ENCODE results near the gene MGMT. TPM values are rescaled to one million over a fixed set of nuclear protein-coding genes. Genes with fewer than 3 reads are reported as not detected.

The MGMT gene
- total and polyA plus RNA-seq, 4 donors = 28.2 to 79.1 (median 46.0) TPM

DNA sequence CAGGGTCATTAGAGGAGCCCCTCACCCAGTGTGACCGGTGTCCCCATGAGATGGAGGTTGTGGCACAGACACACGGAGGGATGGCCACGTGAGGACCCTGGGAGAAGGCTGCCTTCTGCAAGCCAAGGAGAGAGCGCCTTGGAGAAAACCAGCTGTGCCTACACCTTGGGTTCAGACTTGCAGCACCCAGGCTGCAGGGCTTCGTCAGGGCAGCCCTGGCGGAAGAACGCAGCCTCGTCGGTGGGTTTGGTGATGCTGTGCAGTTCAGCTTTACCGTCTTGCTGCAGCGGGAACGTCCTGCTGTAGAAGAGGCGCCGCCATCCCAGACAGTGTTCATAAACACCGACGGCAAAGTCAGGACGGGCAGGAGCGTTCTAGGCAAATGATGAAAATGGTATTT is 89.3 kb downstream of the MGMT start:
- no peaks in the 10 kb centered on the region for H3K36me3 ChIP-seq (ENCODE audit: control insufficient read depth in 4 of 4, insufficient read depth in 3 of 4, low read depth in 1 of 4, low read length in 3 of 4)
- H3K27me3 ChIP-seq (ENCODE audit: control insufficient read depth in 4 of 4, insufficient read depth in 4 of 4, low read length in 3 of 4) = no peaks in the 10 kb centered on the region
- H3K9ac ChIP-seq (ENCODE audit: low read depth in 1 of 2, low read length in 2 of 2) = no peak overlapping the region
- no peak overlapping the region for H3K4me3 ChIP-seq (ENCODE audit: low read depth in 1 of 3, low read length in 3 of 3)
- TF ChIP-seq HNF4A (conservative IDR thresholded peaks at IDR 0.05) = no peak
- TF ChIP-seq, protein P1, sequence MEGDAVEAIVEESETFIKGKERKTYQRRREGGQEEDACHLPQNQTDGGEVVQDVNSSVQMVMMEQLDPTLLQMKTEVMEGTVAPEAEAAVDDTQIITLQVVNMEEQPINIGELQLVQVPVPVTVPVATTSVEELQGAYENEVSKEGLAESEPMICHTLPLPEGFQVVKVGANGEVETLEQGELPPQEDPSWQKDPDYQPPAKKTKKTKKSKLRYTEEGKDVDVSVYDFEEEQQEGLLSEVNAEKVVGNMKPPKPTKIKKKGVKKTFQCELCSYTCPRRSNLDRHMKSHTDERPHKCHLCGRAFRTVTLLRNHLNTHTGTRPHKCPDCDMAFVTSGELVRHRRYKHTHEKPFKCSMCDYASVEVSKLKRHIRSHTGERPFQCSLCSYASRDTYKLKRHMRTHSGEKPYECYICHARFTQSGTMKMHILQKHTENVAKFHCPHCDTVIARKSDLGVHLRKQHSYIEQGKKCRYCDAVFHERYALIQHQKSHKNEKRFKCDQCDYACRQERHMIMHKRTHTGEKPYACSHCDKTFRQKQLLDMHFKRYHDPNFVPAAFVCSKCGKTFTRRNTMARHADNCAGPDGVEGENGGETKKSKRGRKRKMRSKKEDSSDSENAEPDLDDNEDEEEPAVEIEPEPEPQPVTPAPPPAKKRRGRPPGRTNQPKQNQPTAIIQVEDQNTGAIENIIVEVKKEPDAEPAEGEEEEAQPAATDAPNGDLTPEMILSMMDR (IDR thresholded peaks at IDR 0.05; ENCODE audit: low read depth, low read length, missing input control) = no peak
- TF ChIP-seq FOXA1 (IDR thresholded peaks at IDR 0.05) = no peak
- no peak for TF ChIP-seq JUND (IDR thresholded peaks at IDR 0.05)
- TF ChIP-seq, protein P2, sequence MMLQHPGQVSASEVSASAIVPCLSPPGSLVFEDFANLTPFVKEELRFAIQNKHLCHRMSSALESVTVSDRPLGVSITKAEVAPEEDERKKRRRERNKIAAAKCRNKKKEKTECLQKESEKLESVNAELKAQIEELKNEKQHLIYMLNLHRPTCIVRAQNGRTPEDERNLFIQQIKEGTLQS (IDR thresholded peaks at IDR 0.05) = no peak
- H3K4me1 ChIP-seq (ENCODE audit: control insufficient read depth in 4 of 4, insufficient read depth in 4 of 4, low read length in 3 of 4) = peaks cover 0 to 16% (median 5%) of the 10 kb centered on the region in 4 donors
- no peaks in the 10 kb centered on the region for H3K9me3 ChIP-seq (ENCODE audit: control insufficient read depth in 4 of 4, low read length in 3 of 4)
- DNase-seq (ENCODE audit: low spot score) = no peak
- H3K27ac ChIP-seq (ENCODE audit: low read depth in 1 of 2, low read length in 2 of 2) = no peak overlapping the region
- WGBS = 98% methylated on average over 18 of the region's 18 CpGs

DNA sequence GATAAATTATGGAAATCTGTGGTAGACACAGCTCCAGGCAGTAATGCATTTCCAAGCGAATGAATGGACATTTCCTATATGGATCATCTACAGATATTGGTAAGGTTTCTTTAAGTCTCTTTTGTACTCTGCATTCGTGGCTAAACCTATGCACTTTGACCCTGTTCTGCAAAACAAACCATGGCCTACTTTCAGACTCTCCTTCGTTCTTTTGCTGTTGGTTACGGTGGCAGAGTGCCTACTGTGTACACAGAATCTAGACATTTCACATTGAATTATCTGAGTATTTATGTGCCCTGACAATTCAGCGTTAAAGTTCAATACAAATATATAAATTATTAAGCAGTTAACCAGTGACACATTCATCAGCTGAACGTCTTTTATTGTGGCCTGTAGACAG is 93.3 kb downstream of the MGMT start:
- TF ChIP-seq, protein P2 (IDR thresholded peaks at IDR 0.05) = no peak
- TF ChIP-seq YY1 (IDR thresholded peaks at IDR 0.05) = peak; percentile 71
- peak; percentile 47 to 57 for TF ChIP-seq JUND (IDR thresholded peaks at IDR 0.05)
- TF ChIP-seq, protein P3, sequence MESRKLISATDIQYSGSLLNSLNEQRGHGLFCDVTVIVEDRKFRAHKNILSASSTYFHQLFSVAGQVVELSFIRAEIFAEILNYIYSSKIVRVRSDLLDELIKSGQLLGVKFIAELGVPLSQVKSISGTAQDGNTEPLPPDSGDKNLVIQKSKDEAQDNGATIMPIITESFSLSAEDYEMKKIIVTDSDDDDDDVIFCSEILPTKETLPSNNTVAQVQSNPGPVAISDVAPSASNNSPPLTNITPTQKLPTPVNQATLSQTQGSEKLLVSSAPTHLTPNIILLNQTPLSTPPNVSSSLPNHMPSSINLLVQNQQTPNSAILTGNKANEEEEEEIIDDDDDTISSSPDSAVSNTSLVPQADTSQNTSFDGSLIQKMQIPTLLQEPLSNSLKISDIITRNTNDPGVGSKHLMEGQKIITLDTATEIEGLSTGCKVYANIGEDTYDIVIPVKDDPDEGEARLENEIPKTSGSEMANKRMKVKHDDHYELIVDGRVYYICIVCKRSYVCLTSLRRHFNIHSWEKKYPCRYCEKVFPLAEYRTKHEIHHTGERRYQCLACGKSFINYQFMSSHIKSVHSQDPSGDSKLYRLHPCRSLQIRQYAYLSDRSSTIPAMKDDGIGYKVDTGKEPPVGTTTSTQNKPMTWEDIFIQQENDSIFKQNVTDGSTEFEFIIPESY (IDR thresholded peaks at IDR 0.05) = peak; percentile 63
- peak in 1 of 2 donors; percentile 15 for TF ChIP-seq EGR1 (IDR thresholded peaks at IDR 0.05; ENCODE audit: low read depth in 2 of 2)
- TF ChIP-seq RXRA (IDR thresholded peaks at IDR 0.05) = peak; percentile 65 to 84
- TF ChIP-seq HNF4G (IDR thresholded peaks at IDR 0.05) = peak; percentile 77
- peak in 1 of 2 donors; percentile 30 for TF ChIP-seq GABPA (IDR thresholded peaks at IDR 0.05 in 1 of 2, conservative IDR thresholded peaks at IDR 0.05 in 1 of 2)
- peak; percentile 61 for TF ChIP-seq FOXA2 (IDR thresholded peaks at IDR 0.05)
- TF ChIP-seq, protein P4, sequence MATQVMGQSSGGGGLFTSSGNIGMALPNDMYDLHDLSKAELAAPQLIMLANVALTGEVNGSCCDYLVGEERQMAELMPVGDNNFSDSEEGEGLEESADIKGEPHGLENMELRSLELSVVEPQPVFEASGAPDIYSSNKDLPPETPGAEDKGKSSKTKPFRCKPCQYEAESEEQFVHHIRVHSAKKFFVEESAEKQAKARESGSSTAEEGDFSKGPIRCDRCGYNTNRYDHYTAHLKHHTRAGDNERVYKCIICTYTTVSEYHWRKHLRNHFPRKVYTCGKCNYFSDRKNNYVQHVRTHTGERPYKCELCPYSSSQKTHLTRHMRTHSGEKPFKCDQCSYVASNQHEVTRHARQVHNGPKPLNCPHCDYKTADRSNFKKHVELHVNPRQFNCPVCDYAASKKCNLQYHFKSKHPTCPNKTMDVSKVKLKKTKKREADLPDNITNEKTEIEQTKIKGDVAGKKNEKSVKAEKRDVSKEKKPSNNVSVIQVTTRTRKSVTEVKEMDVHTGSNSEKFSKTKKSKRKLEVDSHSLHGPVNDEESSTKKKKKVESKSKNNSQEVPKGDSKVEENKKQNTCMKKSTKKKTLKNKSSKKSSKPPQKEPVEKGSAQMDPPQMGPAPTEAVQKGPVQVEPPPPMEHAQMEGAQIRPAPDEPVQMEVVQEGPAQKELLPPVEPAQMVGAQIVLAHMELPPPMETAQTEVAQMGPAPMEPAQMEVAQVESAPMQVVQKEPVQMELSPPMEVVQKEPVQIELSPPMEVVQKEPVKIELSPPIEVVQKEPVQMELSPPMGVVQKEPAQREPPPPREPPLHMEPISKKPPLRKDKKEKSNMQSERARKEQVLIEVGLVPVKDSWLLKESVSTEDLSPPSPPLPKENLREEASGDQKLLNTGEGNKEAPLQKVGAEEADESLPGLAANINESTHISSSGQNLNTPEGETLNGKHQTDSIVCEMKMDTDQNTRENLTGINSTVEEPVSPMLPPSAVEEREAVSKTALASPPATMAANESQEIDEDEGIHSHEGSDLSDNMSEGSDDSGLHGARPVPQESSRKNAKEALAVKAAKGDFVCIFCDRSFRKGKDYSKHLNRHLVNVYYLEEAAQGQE (IDR thresholded peaks at IDR 0.05) = peak; percentile 51
- peak; percentile 66 for TF ChIP-seq SP1 (IDR thresholded peaks at IDR 0.05)
- peak; percentile 41 for TF ChIP-seq FOXA1 (IDR thresholded peaks at IDR 0.05)
- peak; percentile 22 for TF ChIP-seq NR2F2 (IDR thresholded peaks at IDR 0.05)
- peak; percentile 62 to 64 for TF ChIP-seq RAD21 (IDR thresholded peaks at IDR 0.05)
- TF ChIP-seq HNF4A (conservative IDR thresholded peaks at IDR 0.05) = peak; percentile 91 to 98
- TF ChIP-seq, protein P1 (IDR thresholded peaks at IDR 0.05; ENCODE audit: low read depth, low read length, missing input control) = no peak
- TF ChIP-seq, protein P5, sequence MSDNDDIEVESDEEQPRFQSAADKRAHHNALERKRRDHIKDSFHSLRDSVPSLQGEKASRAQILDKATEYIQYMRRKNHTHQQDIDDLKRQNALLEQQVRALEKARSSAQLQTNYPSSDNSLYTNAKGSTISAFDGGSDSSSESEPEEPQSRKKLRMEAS (IDR thresholded peaks at IDR 0.05) = peak; percentile 85
- TF ChIP-seq TAF1 (conservative IDR thresholded peaks at IDR 0.05) = no peak
- Histone ChIP-seq H3K9ac (ENCODE audit: low read depth in 1 of 2, low read length in 2 of 2) (no peak overlapping the region), H3K9me3 (ENCODE audit: control insufficient read depth in 4 of 4, low read length in 3 of 4) (no peaks in the 10 kb centered on the region), H3K36me3 (ENCODE audit: control insufficient read depth in 4 of 4, insufficient read depth in 3 of 4, low read depth in 1 of 4, low read length in 3 of 4) (no peaks in the 10 kb centered on the region), H3K4me1 (ENCODE audit: control insufficient read depth in 4 of 4, insufficient read depth in 4 of 4, low read length in 3 of 4) (peaks cover 0 to 23% (median 10%) of the 10 kb centered on the region in 4 donors), H3K27me3 (ENCODE audit: control insufficient read depth in 4 of 4, insufficient read depth in 4 of 4, low read length in 3 of 4) (no peaks in the 10 kb centered on the region), H3K4me3 (ENCODE audit: low read depth in 1 of 3, low read length in 3 of 3) (no peak overlapping the region), H3K27ac (ENCODE audit: low read depth in 1 of 2, low read length in 2 of 2) (peak overlapping the region; percentile 39 to 64)
- DNase-seq (ENCODE audit: low spot score) = no peak
- 48% methylated on average over 6 of the region's 6 CpGs for whole genome bisulfite sequencing

Measured in liver (tissue), 9 donors.